HG03521 (cell line): ENCODE results near the gene RCC1.
"Not testable (repeated sequence)": the region's sequence is repeated elsewhere in the genome, so short reads cannot be mapped to it uniquely, and the experiment has no call there.

ENCODE experiments used
- ATAC-seq: cut with Tn5 transposase; IDR thresholded peaks from one replicate; pipeline ENCODE4 v1.9.1; 2021; ENCODE audit warnings: mild to moderate bottlenecking, moderate library complexity; ENCODE audit not compliant: unreplicated experiment

Gene RCC1

GRCh38 chr1:28582248-28582615 lies 76.4 kb downstream of the RCC1 start:
- ATAC-seq, result no peak

- not testable (repeated sequence) for ATAC-seq
These were observed 80.9 kb downstream of the RCC1 start for GRCh38 chr1:28586585-28587391.
